AG09319 (cell line): ENCODE results near the gene SARDH.

Experiments
- DNase-seq: peaks from one replicate; pipeline ENCODE4 v3.0.0-alpha.2; 2010; ENCODE audit warnings: low read depth; ENCODE audit errors: extremely low read depth
- TF ChIP-seq, protein P1 (sequence below): IDR thresholded peaks from 2 replicates; pipeline ENCODE4 v1.5.1; 2011; ENCODE audit warnings: low read depth, mild to moderate bottlenecking, inconsistent platforms, low read length, moderate library complexity

The SARDH gene

DNA sequence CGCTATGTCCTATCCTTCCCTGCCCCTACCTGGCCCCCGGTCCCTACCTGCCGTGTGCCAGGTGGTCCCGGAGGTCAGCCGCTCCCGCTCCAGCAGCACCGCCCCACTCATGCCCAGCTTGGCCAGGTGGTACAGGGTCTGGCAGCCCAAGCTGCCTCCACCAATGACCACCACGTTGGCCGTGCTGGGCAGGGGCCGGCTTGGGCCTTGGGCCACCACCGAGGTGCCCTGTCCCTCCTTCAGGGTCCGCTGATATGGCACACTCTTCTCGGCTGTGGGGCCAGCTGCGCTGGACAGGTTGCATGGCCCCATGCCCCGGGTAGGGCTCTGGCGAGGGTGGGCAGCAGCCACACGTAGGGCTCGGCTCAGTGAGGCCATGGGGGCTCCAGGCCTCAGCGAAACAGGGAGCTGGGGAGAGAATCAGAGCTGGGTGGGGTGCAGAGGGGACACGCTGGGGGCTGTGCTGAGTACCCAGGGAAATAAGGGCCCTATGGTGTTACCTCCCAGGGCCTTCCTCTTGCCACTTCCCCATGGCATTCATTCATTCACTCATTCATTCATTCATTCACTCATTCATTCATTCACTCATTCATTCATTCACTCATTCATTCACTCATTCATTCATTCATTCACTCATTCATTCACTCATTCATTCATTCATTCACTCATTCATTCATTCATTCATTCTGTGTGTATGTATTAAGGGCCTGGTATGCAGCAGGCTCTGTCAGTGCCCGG lies 4.2 kb downstream of the SARDH start:
- TF ChIP-seq, protein P1, sequence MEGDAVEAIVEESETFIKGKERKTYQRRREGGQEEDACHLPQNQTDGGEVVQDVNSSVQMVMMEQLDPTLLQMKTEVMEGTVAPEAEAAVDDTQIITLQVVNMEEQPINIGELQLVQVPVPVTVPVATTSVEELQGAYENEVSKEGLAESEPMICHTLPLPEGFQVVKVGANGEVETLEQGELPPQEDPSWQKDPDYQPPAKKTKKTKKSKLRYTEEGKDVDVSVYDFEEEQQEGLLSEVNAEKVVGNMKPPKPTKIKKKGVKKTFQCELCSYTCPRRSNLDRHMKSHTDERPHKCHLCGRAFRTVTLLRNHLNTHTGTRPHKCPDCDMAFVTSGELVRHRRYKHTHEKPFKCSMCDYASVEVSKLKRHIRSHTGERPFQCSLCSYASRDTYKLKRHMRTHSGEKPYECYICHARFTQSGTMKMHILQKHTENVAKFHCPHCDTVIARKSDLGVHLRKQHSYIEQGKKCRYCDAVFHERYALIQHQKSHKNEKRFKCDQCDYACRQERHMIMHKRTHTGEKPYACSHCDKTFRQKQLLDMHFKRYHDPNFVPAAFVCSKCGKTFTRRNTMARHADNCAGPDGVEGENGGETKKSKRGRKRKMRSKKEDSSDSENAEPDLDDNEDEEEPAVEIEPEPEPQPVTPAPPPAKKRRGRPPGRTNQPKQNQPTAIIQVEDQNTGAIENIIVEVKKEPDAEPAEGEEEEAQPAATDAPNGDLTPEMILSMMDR, result no peak
- DNase-seq, result no peak

DNA sequence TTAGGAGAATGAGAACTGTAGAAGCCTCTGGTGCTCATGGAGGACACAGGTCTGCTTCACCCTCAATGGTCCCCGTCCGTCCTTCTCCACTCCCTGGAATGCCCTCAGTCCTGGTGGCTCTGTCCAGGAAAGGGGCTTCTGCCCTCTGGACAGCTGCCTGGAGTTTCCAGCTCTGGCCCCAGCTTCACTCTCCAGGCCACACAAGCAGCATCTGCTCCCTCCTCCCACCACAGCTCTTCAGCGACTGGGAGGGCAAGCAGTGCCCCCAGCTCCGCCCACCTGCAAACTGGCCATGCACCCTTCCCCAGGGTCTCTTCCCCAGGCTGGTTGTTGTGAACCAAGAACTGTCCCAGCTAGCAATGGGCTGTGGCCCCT lies 4.7 kb downstream of the SARDH start:
- TF ChIP-seq, protein P1, result no peak
- DNase-seq, result no peak

DNA sequence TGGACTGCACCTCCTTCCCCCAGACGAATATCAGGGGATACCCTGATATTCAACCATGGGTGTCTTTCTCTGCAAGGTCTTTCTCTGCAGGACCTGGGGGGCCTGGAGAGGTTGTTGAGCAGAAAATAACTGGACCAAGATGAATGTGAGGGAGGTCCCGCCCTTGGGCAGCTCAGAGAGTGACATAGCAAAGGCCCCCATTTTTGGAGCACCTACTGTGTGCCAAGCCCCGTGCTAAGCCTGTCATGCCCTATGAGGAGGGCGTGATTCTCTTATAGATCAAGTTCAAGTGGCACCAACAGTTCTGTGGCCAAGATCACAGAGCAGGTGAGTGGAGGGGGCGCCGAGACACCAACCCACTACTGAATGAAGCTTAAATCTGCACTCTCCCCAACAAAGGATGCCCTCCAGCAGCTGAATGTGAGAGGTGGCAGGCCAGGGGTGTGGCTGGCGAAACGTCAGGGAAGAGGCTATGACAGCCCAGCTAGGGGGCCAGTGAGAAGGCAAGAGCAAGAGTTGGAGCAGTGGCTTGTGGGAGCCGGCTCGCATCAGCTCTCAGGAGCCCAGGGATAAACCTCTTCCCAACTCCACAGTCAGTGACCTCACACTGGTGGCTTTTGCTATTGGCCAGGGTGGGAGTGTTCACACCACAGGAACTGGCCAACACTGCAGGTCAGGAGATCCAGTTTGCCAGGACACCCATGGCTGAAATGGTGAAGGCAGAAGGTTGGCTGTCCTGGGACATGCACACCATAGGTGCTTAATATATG lies 5.3 kb downstream of the SARDH start:
- TF ChIP-seq, protein P1, result no peak
- DNase-seq, result no peak

- no peak for DNase-seq
- TF ChIP-seq, protein P1, result no peak
Measured at GRCh38 chr9:133731876-133732638, 6.1 kb downstream of the SARDH start.

DNA sequence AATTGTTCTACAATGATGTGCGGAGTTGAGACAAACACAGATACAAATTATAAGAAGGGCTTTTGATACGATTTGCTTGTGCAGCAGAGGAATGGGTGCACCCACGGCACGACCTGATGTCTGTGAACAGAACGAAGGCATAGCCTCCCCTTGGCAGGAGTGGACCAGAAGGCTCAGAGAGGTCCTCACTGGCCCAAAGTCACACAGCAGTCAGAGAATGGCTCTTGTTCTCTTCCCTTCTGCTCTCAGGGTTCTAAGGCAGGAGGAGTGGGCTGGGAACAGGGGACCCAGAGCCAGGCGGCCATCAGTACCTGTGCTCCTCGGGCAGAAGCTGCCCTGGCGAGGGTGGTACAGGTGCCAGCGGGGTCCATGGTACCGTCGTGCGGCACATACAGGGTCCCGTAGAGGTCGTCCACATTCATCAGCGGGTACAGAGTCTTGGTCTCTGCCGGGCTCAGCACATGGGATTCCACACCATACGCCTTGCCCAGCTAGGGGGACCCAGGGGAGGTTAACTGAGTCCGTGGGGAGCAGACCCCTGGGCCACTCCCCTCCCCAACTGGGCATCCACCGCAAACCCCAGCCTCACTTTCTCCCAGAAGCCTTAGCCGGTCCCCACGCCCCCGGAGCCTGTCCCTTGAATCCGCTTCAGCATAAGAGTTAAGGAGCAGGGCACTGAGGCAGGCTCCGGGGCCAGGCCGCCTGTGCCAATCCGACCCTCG lies 7.0 kb downstream of the SARDH start:
- no peak for DNase-seq
- TF ChIP-seq, protein P1, result no peak

GRCh38 chr9:133729617-133730281 lies 8.4 kb downstream of the SARDH start:
- DNase-seq, result no peak
- TF ChIP-seq, protein P1, result no peak
